K562 (cell line): Measurements from ENCODE around the gene TFAM. TPM values are rescaled to one million over a fixed set of nuclear protein-coding genes. Genes with fewer than 3 reads are reported as not detected.

Experiments
- ATAC-seq: fragments of 200-7000 bp; cut with Tn5 transposase; 3 replicates; pipeline ENCODE4 v1.9.1; 2020; ENCODE audit warnings: moderate library complexity
- BruUV-seq: library from RNA; stranded (reverse); fragments of 400-500 nt; replicated peaks from 2 replicates; lab custom pipeline; 2021; lab: Mats Ljungman, UMichigan
- CTCF ChIA-PET: fragments of 300-600 bp; formaldehyde crosslinking; extraction: SDS; loops from one replicate; lab custom pipeline; 2021; ENCODE audit warnings: low intra/inter-chr PET ratio; lab: Yijun Ruan, JAX
- POLR2A ChIA-PET: fragments of 300-600, 350-650 bp; sonication (Branson Sonifier 250); formaldehyde crosslinking; extraction: SDS; loops from one replicate; lab custom pipeline; 2021; ENCODE audit warnings: antibody characterized with exemption, inconsistent platforms; lab: Yijun Ruan, JAX
- DNase-seq, 4 experiments: peaks; one replicate each; pipeline versions ENCODE4 v3.0.0 to v3.0.0-alpha.2; 2011 to 2018; ENCODE audit warnings: low spot score in 3 of 4, mixed read lengths in 3 of 4; ENCODE audit errors: extremely low read depth in 1 of 4
- FAIRE-seq: peaks from 2 replicates; lab custom pipeline; 2011; peaks lifted over from hg19 to GRCh38; lab: Jason Lieb, UNC
- H2AFZ ChIP-seq: 2 replicates; pipeline ENCODE4 v1.6.0; 2011; ENCODE audit warnings: low read depth, low read length, control low read depth, inconsistent platforms
- H3K27ac ChIP-seq: fragments of 200-600 bp; 3 replicates; pipeline ENCODE4 v1.8.0; 2011; ENCODE audit warnings: low read depth, mild to moderate bottlenecking, control low read depth, inconsistent platforms, low read length, moderate library complexity, mixed read lengths; ENCODE audit errors: extremely low read depth
- H3K27me3 ChIP-seq, 2 experiments: fragments of 300-600 bp in 1 of 2; 2 replicates in 1 of 2; 3 replicates in 1 of 2; pipeline versions ENCODE4 v1.6.0 to v1.8.0; 2011; ENCODE audit warnings: inconsistent platforms in 2 of 2, low read length in 2 of 2, mild to moderate bottlenecking in 1 of 2, mixed read lengths in 1 of 2, moderate library complexity in 1 of 2; ENCODE audit not compliant: control insufficient read depth in 2 of 2, insufficient read depth in 2 of 2
- H3K36me3 ChIP-seq: fragments of 300-600 bp; 3 replicates; pipeline ENCODE4 v1.8.0; 2011; ENCODE audit warnings: mild to moderate bottlenecking, low read length, inconsistent platforms; ENCODE audit not compliant: control insufficient read depth, insufficient read depth
- H3K4me1 ChIP-seq, 2 experiments: fragments of 200-600 bp in 1 of 2; replicated peaks in 1 of 2; 2 replicates in 1 of 2; 3 replicates in 1 of 2; pipeline versions ENCODE4 v1.5.1 to v1.8.0; 2011; ENCODE audit warnings: inconsistent platforms in 2 of 2, low read length in 2 of 2, mild to moderate bottlenecking in 1 of 2, mixed read lengths in 1 of 2, moderate library complexity in 1 of 2; ENCODE audit not compliant: control insufficient read depth in 2 of 2, insufficient read depth in 2 of 2
- H3K4me2 ChIP-seq: 2 replicates; pipeline ENCODE4 v1.6.1; 2011; ENCODE audit warnings: low read length, control low read depth, inconsistent platforms, mixed read lengths; ENCODE audit not compliant: insufficient read depth
- H3K4me3 ChIP-seq: fragments of 200-600 bp; sonication (generic), shearing (Covaris generic); 2 replicates; pipeline ENCODE4 v1.5.1; 2016; ENCODE audit warnings: control low read depth, inconsistent platforms
- H3K79me2 ChIP-seq: fragments of 200-600 bp; 3 replicates; pipeline ENCODE4 v1.8.0; 2011; ENCODE audit warnings: low read length, inconsistent platforms; ENCODE audit not compliant: control insufficient read depth, insufficient read depth
- H3K9ac ChIP-seq, 2 experiments: 2 replicates each; pipeline versions ENCODE4 v1.6.0 to v1.6.1; 2011; ENCODE audit warnings: low read depth in 2 of 2, low read length in 2 of 2, control low read depth in 1 of 2, inconsistent platforms in 1 of 2, mild to moderate bottlenecking in 1 of 2, mixed read lengths in 1 of 2; ENCODE audit not compliant: insufficient read depth in 1 of 2
- H3K9me1 ChIP-seq: one replicate; pipeline ENCODE4 v1.6.0; 2011; ENCODE audit warnings: inconsistent platforms, mild to moderate bottlenecking, low read length, moderate library complexity; ENCODE audit not compliant: control insufficient read depth, insufficient read depth
- H3K9me3 ChIP-seq: replicated peaks from 2 replicates; pipeline ENCODE4 v1.5.1; 2011; ENCODE audit warnings: low read depth, low read length, inconsistent platforms; ENCODE audit not compliant: control insufficient read depth, insufficient read depth
- H4K20me1 ChIP-seq: replicated peaks from 2 replicates; pipeline ENCODE4 v1.6.1; 2011; ENCODE audit warnings: low read length, inconsistent platforms, mixed read lengths; ENCODE audit not compliant: control insufficient read depth, insufficient read depth
- ARID1B ChIP-seq: fragments of 450-650 bp; IDR thresholded peaks from 2 replicates; pipeline ENCODE4 v1.6.1; 2016; ENCODE audit warnings: antibody characterized with exemption, mild to moderate bottlenecking, inconsistent platforms
- CEBPB ChIP-seq: fragments of 450-650 bp; IDR thresholded peaks from 2 replicates; pipeline ENCODE4 v1.6.1; 2016; ENCODE audit warnings: missing genetic modification characterization, missing compliant biosample characterization
- CEBPG ChIP-seq, 3 experiments: fragments of 200-800 bp in 1 of 3; sonication (Bioruptor generic) in 1 of 3; sonication (generic) in 1 of 3; formaldehyde crosslinking in 1 of 3; IDR thresholded peaks in 2 of 3; conservative IDR thresholded peaks in 1 of 3; 2 replicates each; pipeline versions ENCODE4 v1.6.1 to v1.8.0; 2016 to 2022; ENCODE audit warnings: missing compliant biosample characterization in 2 of 3, missing genetic modification characterization in 2 of 3, mild to moderate bottlenecking in 1 of 3, missing genetic modification reagents in 1 of 3
- FOXA3 ChIP-seq, 2 experiments: fragments of 450-650 bp in 1 of 2; sonication (generic) in 1 of 2; formaldehyde crosslinking; IDR thresholded peaks in 1 of 2; conservative IDR thresholded peaks in 1 of 2; 2 replicates each; pipeline versions ENCODE4 v1.4.0 to v1.8.0; 2020 to 2022; ENCODE audit warnings: mild to moderate bottlenecking in 2 of 2, missing genetic modification reagents in 1 of 2
- KDM1A ChIP-seq, 2 experiments: fragments of 450-650 bp; IDR thresholded peaks; 2 replicates each; pipeline ENCODE4 v1.6.1; 2016; ENCODE audit warnings: mild to moderate bottlenecking in 2 of 2
- MAFG ChIP-seq: fragments of 450-650 bp; conservative IDR thresholded peaks from 2 replicates; pipeline ENCODE4 v1.6.1; 2016; ENCODE audit warnings: missing genetic modification characterization, missing compliant biosample characterization
- NFE2 ChIP-seq: IDR thresholded peaks from 2 replicates; pipeline ENCODE4 v1.6.1; 2014; ENCODE audit warnings: antibody characterized with exemption, low read depth
- STAT5A ChIP-seq: IDR thresholded peaks from 2 replicates; pipeline ENCODE4 v1.6.1; 2012; ENCODE audit warnings: low read length, inconsistent platforms, borderline replicate concordance
- TRIM24 ChIP-seq, 2 experiments: fragments of 450-650 bp; IDR thresholded peaks; 2 replicates each; pipeline ENCODE4 v1.6.1; 2016
- YBX1 ChIP-seq: fragments of 450-650 bp; IDR thresholded peaks from 2 replicates; pipeline ENCODE4 v1.7.1; 2016; ENCODE audit warnings: mild to moderate bottlenecking
- ZNF316 ChIP-seq: fragments of 450-650 bp; IDR thresholded peaks from 2 replicates; pipeline ENCODE4 v1.6.1; 2016
- WGBS: fragments of 100-300 bp; shearing (Covaris generic); methylation state at CpG from one replicate; pipeline ENCODE4 v1.1.6; 2016; ENCODE audit warnings: low coverage, mixed read lengths; ENCODE audit not compliant: insufficient coverage; ENCODE audit errors: missing lambda C conversion rate; 5-methylcytosine and 5-hydroxymethylcytosine counted together
- in situ Hi-C: fragments of 300-500 bp; cut with MboI; formaldehyde crosslinking; loops from 4 replicates; pipeline ENCODE4 v1.15.0; 2018; ENCODE audit warnings: inconsistent platforms, mixed read lengths
- intact Hi-C: fragments of 100-400 bp; cut with micrococcal nuclease; formaldehyde crosslinking; loops from 2 replicates; pipeline ENCODE4 v1.14.2; 2022
- polyA plus RNA-seq, 8 experiments: library from polyadenylated mRNA; depleted of rRNA in 4 of 8; stranded (reverse) in 5 of 8; unstranded in 3 of 8; fragments of >200 nt; fragmentation: Nextera tagmentation in 2 of 8; fragmentation: Illumina TruSeq in 1 of 8; extraction: Ambion mirVana in 2 of 8; extraction: Trizol in 1 of 8; gene quantifications; 2 replicates each; pipeline versions ENCODE4 v1.2.1 to v1.2.3, GENCODE V29; 2011 to 2014; ENCODE audit warnings: inconsistent platforms in 1 of 8, missing spikeins in 1 of 8
- total RNA-seq, 7 experiments: library from RNA; depleted of rRNA in 6 of 7; stranded (reverse); fragments of >200 nt in 6 of 7; fragmentation: Illumina TruSeq in 2 of 7; extraction: Trizol in 2 of 7; gene quantifications; 2 replicates each; pipeline versions ENCODE4 v1.2.1 to v1.2.3, GENCODE V29; 2011 to 2021; ENCODE audit warnings: low replicate concordance in 1 of 7
- TF ChIP-seq, protein P1 (sequence below): fragments of 450-650 bp; IDR thresholded peaks from 2 replicates; pipeline ENCODE4 v1.6.1; 2016; ENCODE audit warnings: missing biosample characterization, missing genetic modification characterization

TFAM gene
- total and polyA plus RNA-seq, 9 of the 15 experiments (the other 6 are each of a cell fraction or from before 2014, with no cell fraction given) = 74.3 to 227 (median 155) TPM

DNA sequence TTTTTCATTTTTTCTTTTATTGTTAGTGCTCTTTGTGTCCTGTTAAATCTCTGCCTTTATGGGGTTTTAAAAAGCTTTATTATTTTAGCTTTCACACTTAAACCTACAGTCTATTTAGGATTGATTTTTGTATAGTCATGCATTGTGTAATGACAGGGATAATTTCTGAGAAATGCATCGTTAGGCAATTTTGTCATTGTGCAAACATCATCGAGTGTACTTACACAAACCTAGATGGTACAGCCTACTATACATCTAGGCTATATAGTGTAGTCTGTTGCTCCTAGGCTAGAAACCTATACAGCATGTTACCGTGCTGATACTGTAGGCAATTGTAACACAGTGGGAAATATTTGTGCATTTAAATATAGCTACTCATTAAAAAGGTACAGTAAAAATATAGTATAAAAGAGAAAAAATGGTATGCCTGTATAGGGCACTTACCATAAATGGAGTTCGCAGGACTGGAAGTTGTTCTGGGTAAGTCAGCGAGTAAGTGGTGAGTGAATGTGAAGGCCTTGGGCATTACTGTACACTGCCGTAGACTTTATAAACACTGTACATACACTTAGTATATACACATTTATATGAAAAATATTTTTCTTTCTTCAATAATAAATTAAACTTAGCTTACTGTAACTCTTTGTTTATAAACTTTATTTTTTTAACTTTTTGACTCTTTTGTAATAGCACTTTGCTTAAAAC is 34.4 kb upstream of the TFAM start:
- no TSS peak for BruUV-seq
- ChIA-PET POLR2A (interaction anchor here (1.0 to 1.4 kb wide), 3 partner anchors 10 to 78 kb away, joined by 3 to 5 read pairs (median 3); partner anchors contain the start of gene UBE2D1), CTCF (no interaction called here)
- Histone ChIP-seq H4K20me1 (no peaks in the 10 kb centered on the region), H2AFZ (no peak overlapping the region; the same call in 1 of the 2 replicates), H3K36me3 (no peaks in the 10 kb centered on the region; the same call in 2 of the 3 replicates), H3K79me2 (peaks cover 26% of the 10 kb centered on the region), H3K27ac (no peak overlapping the region; the same call in 2 of the 3 replicates), H3K9me3 (no peaks in the 10 kb centered on the region), H3K4me2 (no peak overlapping the region), H3K4me1 (peaks cover 0 to 5% of the 10 kb centered on the region in 2 experiments; a peak in 2 of 5 replicates), H3K9me1 (no peaks in the 10 kb centered on the region), H3K27me3 (no peaks in the 10 kb centered on the region), H3K4me3 (no peak overlapping the region), H3K9ac (no peak overlapping the region)
- no peak for FAIRE-seq
- in situ Hi-C loops = no loop called here
- no peak for TF ChIP-seq YBX1
- TF ChIP-seq NFE2 = peak; percentile 37
- no peak for TF ChIP-seq CEBPG (CRISPR knock-in tag; IDR thresholded peaks at IDR 0.05)
- TF ChIP-seq CEBPG (tag; conservative IDR thresholded peaks at IDR 0.05 in 1 of 2, IDR thresholded peaks at IDR 0.05 in 1 of 2) = peak; percentile 34 to 82; a peak in 2 of 4 replicates
- TF ChIP-seq, protein P1, sequence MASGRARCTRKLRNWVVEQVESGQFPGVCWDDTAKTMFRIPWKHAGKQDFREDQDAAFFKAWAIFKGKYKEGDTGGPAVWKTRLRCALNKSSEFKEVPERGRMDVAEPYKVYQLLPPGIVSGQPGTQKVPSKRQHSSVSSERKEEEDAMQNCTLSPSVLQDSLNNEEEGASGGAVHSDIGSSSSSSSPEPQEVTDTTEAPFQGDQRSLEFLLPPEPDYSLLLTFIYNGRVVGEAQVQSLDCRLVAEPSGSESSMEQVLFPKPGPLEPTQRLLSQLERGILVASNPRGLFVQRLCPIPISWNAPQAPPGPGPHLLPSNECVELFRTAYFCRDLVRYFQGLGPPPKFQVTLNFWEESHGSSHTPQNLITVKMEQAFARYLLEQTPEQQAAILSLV (tag) = 0 out of 2 replicates have a peak, but pooled peaks have one; percentile 49
- peak; percentile 70 for TF ChIP-seq MAFG (tag)
- 0 out of 4 replicates have a peak, but pooled peaks of 1 of the 2 experiments have one; percentile 23 for TF ChIP-seq FOXA3 (CRISPR knock-in tag; conservative IDR thresholded peaks at IDR 0.05 in 1 of 2, IDR thresholded peaks at IDR 0.05 in 1 of 2)
- no peak for TF ChIP-seq KDM1A (IDR thresholded peaks at IDR 0.05)
- peak; percentile 41; the same call in 1 of the 2 replicates for TF ChIP-seq STAT5A
- TF ChIP-seq ZNF316 = peak; percentile 88
- TF ChIP-seq CEBPB (tag) = peak; percentile 98
- TF ChIP-seq ARID1B = no peak
- peak; percentile 22 to 63; a peak in 1 of 4 replicates for TF ChIP-seq TRIM24 (IDR thresholded peaks at IDR 0.05)
- peak; percentile 47 for ATAC-seq
- DNase-seq = no peak
- 67% methylated on average over 6 of the region's 6 CpGs for WGBS
- intact Hi-C loops = no loop called here
